ENCODE measurements around the gene F12.

DNA sequence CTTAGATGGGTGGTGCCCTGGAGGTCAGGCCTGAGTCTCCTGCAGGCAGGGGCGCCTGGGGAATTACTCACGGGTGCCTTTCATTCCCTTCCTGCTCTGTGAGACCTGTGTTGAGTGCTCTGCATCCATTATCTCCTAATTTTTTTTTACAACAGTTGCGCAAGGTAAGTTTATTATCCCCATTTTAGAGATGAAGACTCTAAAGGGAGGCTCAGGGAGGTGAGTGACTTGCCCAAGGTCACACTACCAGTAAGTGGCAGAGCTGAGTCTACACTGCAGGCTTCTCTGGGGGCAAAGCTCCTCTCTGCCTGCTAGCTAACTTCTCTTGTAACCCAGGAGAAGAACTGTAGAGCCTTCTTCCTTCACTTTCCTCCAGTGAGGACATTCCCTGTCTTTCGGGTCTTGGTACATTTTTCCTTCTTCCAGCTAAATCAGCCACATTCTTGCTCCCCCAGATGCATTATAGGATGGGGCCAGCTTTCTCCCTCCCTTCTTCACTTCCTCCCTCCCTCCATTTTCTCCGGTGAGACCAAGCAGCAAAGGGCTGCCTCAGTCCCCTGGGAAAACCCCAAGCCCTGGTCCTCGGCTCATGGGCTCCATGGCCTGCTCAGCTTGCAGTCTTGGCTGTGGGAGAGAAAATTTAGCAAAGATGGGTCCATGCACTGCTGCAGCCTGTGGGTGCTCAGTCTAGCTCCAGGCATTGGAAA is 39.0 kb upstream of the F12 start:
- TF ChIP-seq, protein P1, sequence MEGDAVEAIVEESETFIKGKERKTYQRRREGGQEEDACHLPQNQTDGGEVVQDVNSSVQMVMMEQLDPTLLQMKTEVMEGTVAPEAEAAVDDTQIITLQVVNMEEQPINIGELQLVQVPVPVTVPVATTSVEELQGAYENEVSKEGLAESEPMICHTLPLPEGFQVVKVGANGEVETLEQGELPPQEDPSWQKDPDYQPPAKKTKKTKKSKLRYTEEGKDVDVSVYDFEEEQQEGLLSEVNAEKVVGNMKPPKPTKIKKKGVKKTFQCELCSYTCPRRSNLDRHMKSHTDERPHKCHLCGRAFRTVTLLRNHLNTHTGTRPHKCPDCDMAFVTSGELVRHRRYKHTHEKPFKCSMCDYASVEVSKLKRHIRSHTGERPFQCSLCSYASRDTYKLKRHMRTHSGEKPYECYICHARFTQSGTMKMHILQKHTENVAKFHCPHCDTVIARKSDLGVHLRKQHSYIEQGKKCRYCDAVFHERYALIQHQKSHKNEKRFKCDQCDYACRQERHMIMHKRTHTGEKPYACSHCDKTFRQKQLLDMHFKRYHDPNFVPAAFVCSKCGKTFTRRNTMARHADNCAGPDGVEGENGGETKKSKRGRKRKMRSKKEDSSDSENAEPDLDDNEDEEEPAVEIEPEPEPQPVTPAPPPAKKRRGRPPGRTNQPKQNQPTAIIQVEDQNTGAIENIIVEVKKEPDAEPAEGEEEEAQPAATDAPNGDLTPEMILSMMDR (IDR thresholded peaks at IDR 0.05; ENCODE audit: low read length) = no peak
- TF ChIP-seq EZH2 (IDR thresholded peaks at IDR 0.05; ENCODE audit: borderline replicate concordance, low read length) = no peak

Measured in OCI-LY1 (cell line).